Astrocyte of the cerebellum (primary cell): Measurements from ENCODE around the gene PKNOX2.

Experiments used
- DNase-seq: peaks from one replicate; pipeline ENCODE4 v3.0.0-alpha.2; 2011; ENCODE audit warnings: low read depth
- H3K4me3 ChIP-seq: 2 replicates; pipeline ENCODE4 v1.5.1; 2011; ENCODE audit warnings: mild to moderate bottlenecking, low read depth, low read length, moderate library complexity
- in situ Hi-C: cut with HindIII; loops from 2 replicates; pipeline ENCODE4 v1.10.0; 2017; ENCODE audit warnings: low sequenced_read_pairs
- TF ChIP-seq, protein P1 (sequence below): IDR thresholded peaks from 2 replicates; pipeline ENCODE4 v1.5.1; 2012; ENCODE audit warnings: low read length, low read depth, moderate library complexity, mild to moderate bottlenecking; ENCODE audit errors: missing control alignments

Gene PKNOX2

GRCh38 chr11:125315079-125315740, 150.7 kb downstream of the PKNOX2 start:
- no peak overlapping the region for H3K4me3 ChIP-seq
- TF ChIP-seq, protein P1, sequence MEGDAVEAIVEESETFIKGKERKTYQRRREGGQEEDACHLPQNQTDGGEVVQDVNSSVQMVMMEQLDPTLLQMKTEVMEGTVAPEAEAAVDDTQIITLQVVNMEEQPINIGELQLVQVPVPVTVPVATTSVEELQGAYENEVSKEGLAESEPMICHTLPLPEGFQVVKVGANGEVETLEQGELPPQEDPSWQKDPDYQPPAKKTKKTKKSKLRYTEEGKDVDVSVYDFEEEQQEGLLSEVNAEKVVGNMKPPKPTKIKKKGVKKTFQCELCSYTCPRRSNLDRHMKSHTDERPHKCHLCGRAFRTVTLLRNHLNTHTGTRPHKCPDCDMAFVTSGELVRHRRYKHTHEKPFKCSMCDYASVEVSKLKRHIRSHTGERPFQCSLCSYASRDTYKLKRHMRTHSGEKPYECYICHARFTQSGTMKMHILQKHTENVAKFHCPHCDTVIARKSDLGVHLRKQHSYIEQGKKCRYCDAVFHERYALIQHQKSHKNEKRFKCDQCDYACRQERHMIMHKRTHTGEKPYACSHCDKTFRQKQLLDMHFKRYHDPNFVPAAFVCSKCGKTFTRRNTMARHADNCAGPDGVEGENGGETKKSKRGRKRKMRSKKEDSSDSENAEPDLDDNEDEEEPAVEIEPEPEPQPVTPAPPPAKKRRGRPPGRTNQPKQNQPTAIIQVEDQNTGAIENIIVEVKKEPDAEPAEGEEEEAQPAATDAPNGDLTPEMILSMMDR: no peak
- no peak for DNase-seq
- in situ Hi-C loops: no loop called here

GRCh38 chr11:125317416-125317815, 152.9 kb downstream of the PKNOX2 start:
- no peak for DNase-seq

GRCh38 chr11:125319649-125320048, 155.1 kb downstream of the PKNOX2 start:
- no peak for DNase-seq
- TF ChIP-seq, protein P1: no peak
- in situ Hi-C loops: no loop called here

More at GRCh38 chr11:125317416-125317815, 152.9 kb downstream of the PKNOX2 start:
- TF ChIP-seq, protein P1: no peak
- in situ Hi-C loops: no loop called here
- no peak overlapping the region for H3K4me3 ChIP-seq

GRCh38 chr11:125320347-125321076, 156.0 kb downstream of the PKNOX2 start:
- in situ Hi-C loops: no loop called here
- DNase-seq: no peak

More at GRCh38 chr11:125319649-125320048, 155.1 kb downstream of the PKNOX2 start:
- no peak overlapping the region for H3K4me3 ChIP-seq

DNA sequence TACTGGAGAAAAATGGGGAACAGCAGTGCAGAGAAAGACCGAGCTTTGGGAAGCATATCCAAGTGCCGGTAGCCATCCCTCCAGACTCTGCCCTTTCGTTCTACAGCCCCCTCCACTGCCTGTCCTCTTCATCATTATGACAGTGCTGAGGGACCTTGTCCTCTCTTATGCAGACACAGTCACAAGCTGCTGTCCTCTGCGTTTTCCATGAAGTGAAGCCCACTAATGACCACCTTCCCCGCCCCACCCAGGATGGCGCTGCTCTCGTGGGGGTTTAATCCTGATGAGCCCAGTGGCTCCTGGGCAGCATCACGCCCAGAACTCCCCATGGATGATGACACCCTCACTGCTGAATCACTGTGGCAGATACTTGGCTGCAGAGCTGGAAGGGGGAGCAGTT, 157.7 kb downstream of the PKNOX2 start:
- DNase-seq: no peak
- in situ Hi-C loops: no loop called here
- TF ChIP-seq, protein P1: no peak
- H3K4me3 ChIP-seq: no peak overlapping the region

More at GRCh38 chr11:125320347-125321076, 156.0 kb downstream of the PKNOX2 start:
- TF ChIP-seq, protein P1: no peak
- no peak overlapping the region for H3K4me3 ChIP-seq

- TF ChIP-seq, protein P1: no peak
- in situ Hi-C loops: no loop called here
- H3K4me3 ChIP-seq: no peak overlapping the region
- no peak for DNase-seq
Observed at GRCh38 chr11:125325196-125325595, 160.6 kb downstream of the PKNOX2 start.
